OCI-LY1 (cell line): Measurements from ENCODE around the gene MYO5B.

Source experiments
- H2AFZ ChIP-seq: fragments of 200-600 bp; sonication (generic), shearing (Covaris generic); 2 replicates; pipeline ENCODE4 v1.6.0; 2014; ENCODE audit warnings: antibody characterized with exemption, mild to moderate bottlenecking, low read length
- H3F3A ChIP-seq: fragments of 200-600 bp; sonication (generic), shearing (Covaris generic); 2 replicates; pipeline ENCODE4 v1.6.0; 2014; ENCODE audit warnings: mild to moderate bottlenecking, antibody characterized with exemption, low read length, moderate library complexity; ENCODE audit not compliant: insufficient read depth
- H3K27ac ChIP-seq: fragments of 200-600 bp; sonication (generic); 2 replicates; pipeline ENCODE4 v1.5.1; 2014; ENCODE audit warnings: low read length, mixed run types, mild to moderate bottlenecking, low read depth; ENCODE audit not compliant: poor library complexity, severe bottlenecking
- H3K27me3 ChIP-seq: fragments of 200-600 bp; sonication (generic); 2 replicates; pipeline ENCODE4 v1.6.0; 2014; ENCODE audit warnings: antibody characterized with exemption, mild to moderate bottlenecking, low read length, moderate library complexity; ENCODE audit not compliant: insufficient read depth
- H3K36me3 ChIP-seq: fragments of 200-600 bp; sonication (generic); 2 replicates; pipeline ENCODE4 v1.6.1; 2014; ENCODE audit warnings: mild to moderate bottlenecking, antibody characterized with exemption, low read length, moderate library complexity, mixed read lengths; ENCODE audit not compliant: insufficient read depth
- H3K4me1 ChIP-seq: fragments of 200-600 bp; sonication (generic); 2 replicates; pipeline ENCODE4 v1.5.1; 2014; ENCODE audit warnings: mild to moderate bottlenecking, low read length, moderate library complexity; ENCODE audit not compliant: insufficient read depth, severe bottlenecking
- H3K4me2 ChIP-seq: fragments of 200-600 bp; sonication (generic), shearing (Covaris generic); 2 replicates; pipeline ENCODE4 v1.6.1; 2014; ENCODE audit warnings: low read length
- H3K4me3 ChIP-seq: fragments of 200-600 bp; sonication (generic); 2 replicates; pipeline ENCODE4 v1.5.1; 2014; ENCODE audit warnings: low read length, low read depth, mild to moderate bottlenecking, mixed read lengths; ENCODE audit not compliant: poor library complexity, severe bottlenecking
- H3K79me2 ChIP-seq: fragments of 200-600 bp; shearing (Covaris generic); 2 replicates; pipeline ENCODE4 v1.6.1; 2016; ENCODE audit warnings: mixed run types, low read length, mixed read lengths; ENCODE audit not compliant: insufficient read depth
- H3K9ac ChIP-seq: fragments of 200-600 bp; sonication (generic), shearing (Covaris generic); 2 replicates; pipeline ENCODE4 v1.6.1; 2014; ENCODE audit warnings: mild to moderate bottlenecking, low read length, mixed read lengths
- H3K9me2 ChIP-seq: fragments of 200-600 bp; sonication (generic), shearing (Covaris generic); 2 replicates; pipeline ENCODE4 v1.6.1; 2014; ENCODE audit warnings: low read depth, mild to moderate bottlenecking, low read length, mixed read lengths
- H3K9me3 ChIP-seq: fragments of 200-600 bp; shearing (Covaris generic); 2 replicates; pipeline ENCODE4 v1.6.1; 2014; ENCODE audit warnings: low read length, mixed read lengths
- H4K20me1 ChIP-seq: fragments of 200-600 bp; sonication (generic), shearing (Covaris generic); 2 replicates; pipeline ENCODE4 v1.6.0; 2016; ENCODE audit warnings: mild to moderate bottlenecking, low read length; ENCODE audit not compliant: insufficient read depth
- EZH2 ChIP-seq: fragments of 200-600 bp; sonication (generic), shearing (Covaris generic); IDR thresholded peaks from 2 replicates; pipeline ENCODE4 v1.8.0; 2017; ENCODE audit warnings: borderline replicate concordance, mixed run types, mild to moderate bottlenecking, antibody characterized with exemption, low read length, moderate library complexity, mixed read lengths
- TF ChIP-seq, protein P1 (sequence below): fragments of 200-600 bp; sonication (generic), shearing (Covaris generic); IDR thresholded peaks from 2 replicates; pipeline ENCODE4 v1.5.1; 2017; ENCODE audit warnings: mild to moderate bottlenecking, antibody characterized with exemption, low read length, moderate library complexity, mixed read lengths

MYO5B gene

DNA sequence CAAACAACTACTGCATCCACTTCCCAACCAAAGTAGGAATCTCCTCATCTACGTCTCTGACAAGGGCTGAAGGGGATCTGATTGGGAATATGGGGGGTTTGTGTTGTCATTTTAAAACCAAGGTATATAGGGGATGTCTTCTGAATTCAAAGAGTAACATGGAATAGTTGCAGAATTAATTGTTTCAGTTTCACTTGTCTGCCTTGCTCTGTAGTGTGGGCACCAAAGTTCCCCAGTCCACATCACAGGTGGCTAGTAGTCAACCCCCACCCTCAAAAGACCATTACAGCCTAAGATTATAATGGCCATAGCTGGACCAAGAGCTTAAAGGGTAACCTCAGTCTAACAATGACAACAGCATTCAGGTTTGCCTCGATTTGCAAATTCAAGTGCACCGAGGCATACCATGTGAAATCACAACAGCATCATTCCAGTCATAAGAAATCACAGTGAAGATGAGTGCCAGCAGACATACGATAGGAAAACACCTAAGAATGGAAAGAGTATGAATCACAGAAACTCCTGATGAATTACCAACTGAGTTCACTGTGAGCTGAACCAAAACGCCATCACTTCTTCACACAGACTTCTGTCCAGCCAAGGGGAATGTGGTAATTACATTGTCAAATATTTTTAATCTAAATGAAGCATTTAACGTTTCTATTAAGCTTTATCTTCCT lies 52.4 kb downstream of the MYO5B start:
- Histone ChIP-seq H3F3A (no peaks in the 10 kb centered on the region), H4K20me1 (no peaks in the 10 kb centered on the region), H3K9me3 (no peaks in the 10 kb centered on the region), H3K4me1 (no peaks in the 10 kb centered on the region), H3K27ac (no peak overlapping the region), H3K79me2 (no peaks in the 10 kb centered on the region), H3K4me3 (no peak overlapping the region), H3K27me3 (no peaks in the 10 kb centered on the region), H2AFZ (no peak overlapping the region), H3K36me3 (no peaks in the 10 kb centered on the region), H3K9me2 (no peaks in the 10 kb centered on the region), H3K9ac (no peak overlapping the region), H3K4me2 (no peak overlapping the region)
- TF ChIP-seq, protein P1, sequence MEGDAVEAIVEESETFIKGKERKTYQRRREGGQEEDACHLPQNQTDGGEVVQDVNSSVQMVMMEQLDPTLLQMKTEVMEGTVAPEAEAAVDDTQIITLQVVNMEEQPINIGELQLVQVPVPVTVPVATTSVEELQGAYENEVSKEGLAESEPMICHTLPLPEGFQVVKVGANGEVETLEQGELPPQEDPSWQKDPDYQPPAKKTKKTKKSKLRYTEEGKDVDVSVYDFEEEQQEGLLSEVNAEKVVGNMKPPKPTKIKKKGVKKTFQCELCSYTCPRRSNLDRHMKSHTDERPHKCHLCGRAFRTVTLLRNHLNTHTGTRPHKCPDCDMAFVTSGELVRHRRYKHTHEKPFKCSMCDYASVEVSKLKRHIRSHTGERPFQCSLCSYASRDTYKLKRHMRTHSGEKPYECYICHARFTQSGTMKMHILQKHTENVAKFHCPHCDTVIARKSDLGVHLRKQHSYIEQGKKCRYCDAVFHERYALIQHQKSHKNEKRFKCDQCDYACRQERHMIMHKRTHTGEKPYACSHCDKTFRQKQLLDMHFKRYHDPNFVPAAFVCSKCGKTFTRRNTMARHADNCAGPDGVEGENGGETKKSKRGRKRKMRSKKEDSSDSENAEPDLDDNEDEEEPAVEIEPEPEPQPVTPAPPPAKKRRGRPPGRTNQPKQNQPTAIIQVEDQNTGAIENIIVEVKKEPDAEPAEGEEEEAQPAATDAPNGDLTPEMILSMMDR: no peak
- TF ChIP-seq EZH2: no peak

- no peaks in the 10 kb centered on the region for H3F3A ChIP-seq
- H3K27me3 ChIP-seq: no peaks in the 10 kb centered on the region
- no peaks in the 10 kb centered on the region for H3K9me3 ChIP-seq
- no peaks in the 10 kb centered on the region for H3K9me2 ChIP-seq
- H2AFZ ChIP-seq: no peak overlapping the region
- H3K4me3 ChIP-seq: no peak overlapping the region
- no peaks in the 10 kb centered on the region for H3K36me3 ChIP-seq
- no peaks in the 10 kb centered on the region for H3K79me2 ChIP-seq
- no peaks in the 10 kb centered on the region for H3K4me1 ChIP-seq
- TF ChIP-seq, protein P1: no peak
- no peak for TF ChIP-seq EZH2
- no peaks in the 10 kb centered on the region for H4K20me1 ChIP-seq
- H3K9ac ChIP-seq: no peak overlapping the region
- H3K4me2 ChIP-seq: no peak overlapping the region
- no peak overlapping the region for H3K27ac ChIP-seq
These were observed 56.5 kb downstream of the MYO5B start for GRCh38 chr18:50138181-50139064.

DNA sequence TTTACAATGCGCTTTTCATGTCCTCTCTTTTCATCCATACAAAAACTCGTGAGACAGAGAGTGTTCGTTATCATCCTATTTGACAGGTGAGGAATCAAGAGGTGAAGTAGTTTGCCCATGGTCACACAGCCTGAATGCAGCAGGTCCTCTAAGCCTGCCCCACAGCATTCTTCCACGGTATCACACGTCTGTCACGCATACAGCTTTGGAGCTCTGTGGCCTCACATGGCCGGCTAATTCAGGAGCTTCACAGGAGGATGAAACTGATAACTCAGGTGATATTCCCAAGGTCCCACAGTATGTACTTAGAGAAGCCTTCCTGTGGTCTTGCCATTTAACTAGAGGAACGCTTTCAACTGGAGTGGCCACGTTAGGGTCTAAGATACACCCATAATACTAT lies 59.0 kb downstream of the MYO5B start:
- no peak overlapping the region for H3K27ac ChIP-seq
- no peak overlapping the region for H2AFZ ChIP-seq
- no peaks in the 10 kb centered on the region for H3K79me2 ChIP-seq
- H3K4me2 ChIP-seq: no peak overlapping the region
- H3F3A ChIP-seq: no peaks in the 10 kb centered on the region
- TF ChIP-seq EZH2: no peak
- TF ChIP-seq, protein P1: no peak
- H3K27me3 ChIP-seq: no peaks in the 10 kb centered on the region
- no peaks in the 10 kb centered on the region for H4K20me1 ChIP-seq
- H3K4me3 ChIP-seq: no peak overlapping the region
- no peaks in the 10 kb centered on the region for H3K9me2 ChIP-seq
- H3K4me1 ChIP-seq: no peaks in the 10 kb centered on the region
- H3K9me3 ChIP-seq: no peaks in the 10 kb centered on the region
- H3K36me3 ChIP-seq: no peaks in the 10 kb centered on the region
- no peak overlapping the region for H3K9ac ChIP-seq
